ENCODE data around the gene PEAR1. TPM values are rescaled to one million over a fixed set of nuclear protein-coding genes. Genes with fewer than 3 reads are reported as not detected.

PEAR1 gene
- total and polyA plus RNA-seq, 2 of the 4 experiments (the other 2 are of a cell fraction), result 2.0 to 44.4 TPM

DNA sequence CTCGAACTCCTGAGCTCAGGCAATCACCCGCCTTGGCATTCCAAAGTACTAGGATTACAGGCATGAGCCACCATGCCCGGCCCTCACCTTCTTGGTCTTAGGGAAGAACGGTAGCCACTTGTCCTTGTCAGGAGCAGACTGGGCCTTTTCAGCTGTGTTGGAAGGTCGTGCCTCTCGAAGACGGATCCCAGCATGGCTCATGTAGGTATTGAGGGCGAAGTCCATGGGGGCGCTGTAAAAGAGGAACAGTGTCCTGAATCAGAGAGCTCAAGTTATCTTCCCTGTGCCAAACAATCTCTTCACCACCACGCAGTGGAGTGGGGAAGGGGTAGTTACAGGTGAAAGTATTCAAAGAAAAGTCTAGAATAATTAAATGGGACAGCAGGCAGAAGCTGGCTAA lies 62.8 kb downstream of the PEAR1 start:
- intact Hi-C loops (cut with micrococcal nuclease), result no loop called here
- no peaks in the 10 kb centered on the region; a peak in 1 of 4 replicates for H3K79me1 ChIP-seq (ENCODE audit: low read depth in 1 of 2, low read length in 2 of 2)
- H3K9me3 ChIP-seq (ENCODE audit: control insufficient read depth, insufficient read depth, low read length), result no peaks in the 10 kb centered on the region
- H2AFZ ChIP-seq (replicated peaks; ENCODE audit: low read length, poor library complexity), result no peak overlapping the region
- H3K4me2 ChIP-seq (ENCODE audit: low read depth, low read length), result no peak overlapping the region
- H4K91ac ChIP-seq (ENCODE audit: insufficient read depth, low read depth, low read length), result no peak overlapping the region
- POLR2A ChIA-PET (ENCODE audit: unreplicated experiment), result no interaction called here
- H3K4me3 ChIP-seq (ENCODE audit: insufficient read depth, low read depth, low read length), result no peak overlapping the region
- WGBS, 2 experiments (ENCODE audit: extremely low coverage in 2 of 2, insufficient read length in 1 of 2), result 96% methylated on average over 4 of the region's 10 CpGs; no CpG with 5 or more reads in 1 of the 2 experiments
- no peaks in the 10 kb centered on the region for H3K27me3 ChIP-seq (ENCODE audit: control insufficient read depth, insufficient read depth, low read length)
- in situ Hi-C loops (cut with MboI; ENCODE audit: low sequenced_read_pairs), result no loop called here
- H2BK15ac ChIP-seq (ENCODE audit: low read depth, low read length), result no peak overlapping the region
- H2AK9ac ChIP-seq (replicated peaks; ENCODE audit: low read depth, low read length, poor library complexity), result no peak overlapping the region
- H3K9ac ChIP-seq (ENCODE audit: low read depth, low read length), result no peak overlapping the region
- H2BK5ac ChIP-seq (ENCODE audit: low read depth, low read length, poor library complexity, severe bottlenecking), result no peak overlapping the region
- no peak overlapping the region for H3K23ac ChIP-seq (ENCODE audit: low read depth, low read length)
- TF ChIP-seq CEBPB (IDR thresholded peaks at IDR 0.05; ENCODE audit: low read depth, low read length) (no peak), RFX5 (IDR thresholded peaks at IDR 0.05; ENCODE audit: low read depth, low read length) (no peak), BHLHE40 (IDR thresholded peaks at IDR 0.05; ENCODE audit: low read depth, low read length) (no peak), RAD21 (IDR thresholded peaks at IDR 0.05; ENCODE audit: low read length) (no peak), FOS (IDR thresholded peaks at IDR 0.05; ENCODE audit: low read depth, low read length) (no peak), NFE2L2 (IDR thresholded peaks at IDR 0.05; ENCODE audit: low read depth, low read length) (no peak), SMC3 (IDR thresholded peaks at IDR 0.05; ENCODE audit: low read depth, low read length) (no peak), MAZ (IDR thresholded peaks at IDR 0.05; ENCODE audit: borderline replicate concordance, low read depth, low read length) (no peak), MXI1 (IDR thresholded peaks at IDR 0.05; ENCODE audit: borderline replicate concordance, low read depth, low read length) (no peak), MAFK (IDR thresholded peaks at IDR 0.05; ENCODE audit: low read depth, low read length) (no peak)
- TF ChIP-seq, protein P1, sequence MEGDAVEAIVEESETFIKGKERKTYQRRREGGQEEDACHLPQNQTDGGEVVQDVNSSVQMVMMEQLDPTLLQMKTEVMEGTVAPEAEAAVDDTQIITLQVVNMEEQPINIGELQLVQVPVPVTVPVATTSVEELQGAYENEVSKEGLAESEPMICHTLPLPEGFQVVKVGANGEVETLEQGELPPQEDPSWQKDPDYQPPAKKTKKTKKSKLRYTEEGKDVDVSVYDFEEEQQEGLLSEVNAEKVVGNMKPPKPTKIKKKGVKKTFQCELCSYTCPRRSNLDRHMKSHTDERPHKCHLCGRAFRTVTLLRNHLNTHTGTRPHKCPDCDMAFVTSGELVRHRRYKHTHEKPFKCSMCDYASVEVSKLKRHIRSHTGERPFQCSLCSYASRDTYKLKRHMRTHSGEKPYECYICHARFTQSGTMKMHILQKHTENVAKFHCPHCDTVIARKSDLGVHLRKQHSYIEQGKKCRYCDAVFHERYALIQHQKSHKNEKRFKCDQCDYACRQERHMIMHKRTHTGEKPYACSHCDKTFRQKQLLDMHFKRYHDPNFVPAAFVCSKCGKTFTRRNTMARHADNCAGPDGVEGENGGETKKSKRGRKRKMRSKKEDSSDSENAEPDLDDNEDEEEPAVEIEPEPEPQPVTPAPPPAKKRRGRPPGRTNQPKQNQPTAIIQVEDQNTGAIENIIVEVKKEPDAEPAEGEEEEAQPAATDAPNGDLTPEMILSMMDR (conservative IDR thresholded peaks at IDR 0.05; ENCODE audit: low read depth, low read length), result no peak
- TF ChIP-seq, protein P2, sequence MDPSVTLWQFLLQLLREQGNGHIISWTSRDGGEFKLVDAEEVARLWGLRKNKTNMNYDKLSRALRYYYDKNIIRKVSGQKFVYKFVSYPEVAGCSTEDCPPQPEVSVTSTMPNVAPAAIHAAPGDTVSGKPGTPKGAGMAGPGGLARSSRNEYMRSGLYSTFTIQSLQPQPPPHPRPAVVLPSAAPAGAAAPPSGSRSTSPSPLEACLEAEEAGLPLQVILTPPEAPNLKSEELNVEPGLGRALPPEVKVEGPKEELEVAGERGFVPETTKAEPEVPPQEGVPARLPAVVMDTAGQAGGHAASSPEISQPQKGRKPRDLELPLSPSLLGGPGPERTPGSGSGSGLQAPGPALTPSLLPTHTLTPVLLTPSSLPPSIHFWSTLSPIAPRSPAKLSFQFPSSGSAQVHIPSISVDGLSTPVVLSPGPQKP (IDR thresholded peaks at IDR 0.05; ENCODE audit: borderline replicate concordance, low read depth, low read length), result no peak
- ATAC-seq (ENCODE audit: low read depth), result no peak
- H4K5ac ChIP-seq (ENCODE audit: low read depth, low read length), result no peak overlapping the region
- H3K14ac ChIP-seq (replicated peaks; ENCODE audit: low read depth, low read length), result no peak overlapping the region
- no peak overlapping the region for H3K4ac ChIP-seq (ENCODE audit: low read depth, low read length)
- H4K20me1 ChIP-seq (ENCODE audit: insufficient read depth, low read length), result no peaks in the 10 kb centered on the region
- H3K4me1 ChIP-seq (ENCODE audit: control insufficient read depth, insufficient read depth, low read length), result peaks cover 3% of the 10 kb centered on the region; the same call in 1 of the 2 replicates
- H3K18ac ChIP-seq (ENCODE audit: low read depth, low read length), result no peak overlapping the region
- no peak overlapping the region for H3K27ac ChIP-seq (ENCODE audit: insufficient read depth, low read length)
- BruUV-seq (replicated peaks), result no TSS peak
- H2AK5ac ChIP-seq (ENCODE audit: low read depth, low read length), result no peak overlapping the region
- H2BK20ac ChIP-seq (ENCODE audit: low read depth, low read length), result no peak overlapping the region
- H3K36me3 ChIP-seq (ENCODE audit: control insufficient read depth, insufficient read depth, low read length), result peaks cover 57% of the 10 kb centered on the region
- DNase-seq, result no peak
- H2BK120ac ChIP-seq (ENCODE audit: low read depth, low read length), result no peak overlapping the region
- dilution Hi-C loops (cut with HindIII; ENCODE audit: low sequenced_read_pairs, unreplicated experiment), result no loop called here
- H3K56ac ChIP-seq (ENCODE audit: extremely low read depth, insufficient read depth, low read length), result no peak overlapping the region
- no peak overlapping the region for H4K8ac ChIP-seq (ENCODE audit: low read depth in 2 of 2, low read length in 2 of 2)
- peaks cover 8% of the 10 kb centered on the region; the same call in 1 of the 2 replicates for H3K9me1 ChIP-seq (ENCODE audit: insufficient read depth, low read length)
- CTCF ChIA-PET, result no interaction called here

All from IMR-90 (cell line).